GM12878 (cell line): ENCODE results near the gene SELENOM. TPM values are rescaled to one million over a fixed set of nuclear protein-coding genes. Genes with fewer than 3 reads are reported as not detected.

Experiments used
- ATAC-seq: fragments of 200-7000 bp; cut with Tn5 transposase; 3 replicates; pipeline ENCODE4 v1.9.1; 2020; ENCODE audit warnings: mild to moderate bottlenecking, moderate library complexity
- BruUV-seq: library from RNA; stranded (reverse); fragments of 400-500 nt; replicated peaks from 2 replicates; lab custom pipeline; 2021; lab: Mats Ljungman, UMichigan
- CTCF ChIA-PET: fragments of 300-600 bp; sonication (Branson Sonifier 250); formaldehyde crosslinking; extraction: SDS; loops from one replicate; lab custom pipeline; 2021; ENCODE audit warnings: inconsistent platforms; lab: Yijun Ruan, JAX
- POLR2A ChIA-PET: fragments of 350-600 bp; formaldehyde crosslinking; extraction: SDS; loops from one replicate; lab custom pipeline; 2021; ENCODE audit warnings: inconsistent platforms; lab: Charles Lee
- RAD21 ChIA-PET: fragments of 300-600 bp; sonication (Branson Sonifier 250); formaldehyde crosslinking; loops from one replicate; lab custom pipeline; 2023; ENCODE audit warnings: antibody characterized with exemption; ENCODE audit not compliant: unreplicated experiment; lab: Charles Lee
- SMC1A ChIA-PET: fragments of 300-600 bp; sonication (Branson Sonifier 250); formaldehyde crosslinking; loops from one replicate; lab custom pipeline; 2023; ENCODE audit not compliant: unreplicated experiment, uncharacterized antibody; lab: Charles Lee
- DNase-seq: peaks from one replicate; pipeline ENCODE4 v3.0.0-alpha.2; 2011; ENCODE audit warnings: low read depth, low spot score
- FAIRE-seq: peaks from 3 replicates; lab custom pipeline; 2011; peaks lifted over from hg19 to GRCh38; lab: Jason Lieb, UNC
- H2AFZ ChIP-seq: 2 replicates; pipeline ENCODE4 v1.6.0; 2011; ENCODE audit warnings: low read depth, low read length, control low read depth; ENCODE audit not compliant: control insufficient read depth
- H3K27ac ChIP-seq: 2 replicates; pipeline ENCODE4 v1.5.1; 2011; ENCODE audit warnings: control low read depth; ENCODE audit not compliant: control insufficient read depth, insufficient read depth
- H3K27me3 ChIP-seq, 2 experiments: replicated peaks in 1 of 2; 2 replicates each; pipeline versions ENCODE4 v1.6.0 to v1.6.1; 2011; ENCODE audit warnings: low read length in 1 of 2; ENCODE audit not compliant: control insufficient read depth in 2 of 2, insufficient read depth in 2 of 2
- H3K36me3 ChIP-seq, 2 experiments: 2 replicates each; pipeline ENCODE4 v1.5.1; 2011; ENCODE audit warnings: low read length in 1 of 2; ENCODE audit not compliant: control insufficient read depth in 2 of 2, insufficient read depth in 2 of 2
- H3K4me1 ChIP-seq: 2 replicates; pipeline ENCODE4 v1.6.1; 2011; ENCODE audit warnings: mild to moderate bottlenecking, low read length, moderate library complexity, mixed read lengths; ENCODE audit not compliant: control insufficient read depth, insufficient read depth
- H3K4me2 ChIP-seq: 2 replicates; pipeline ENCODE4 v1.6.0; 2011; ENCODE audit warnings: control low read depth; ENCODE audit not compliant: control insufficient read depth, insufficient read depth
- H3K4me3 ChIP-seq: fragments of 200-600 bp; sonication (generic); 2 replicates; pipeline ENCODE4 v1.5.1; 2016
- H3K79me2 ChIP-seq: 2 replicates; pipeline ENCODE4 v1.6.0; 2011; ENCODE audit warnings: low read length; ENCODE audit not compliant: control insufficient read depth, insufficient read depth
- H3K9ac ChIP-seq: 2 replicates; pipeline ENCODE4 v1.8.0; 2011; ENCODE audit warnings: low read length, control low read depth, mixed read lengths; ENCODE audit not compliant: control insufficient read depth, insufficient read depth
- H3K9me3 ChIP-seq: replicated peaks from 3 replicates; pipeline ENCODE4 v1.5.1; 2011; ENCODE audit warnings: mild to moderate bottlenecking, low read length; ENCODE audit not compliant: control insufficient read depth, insufficient read depth
- H4K20me1 ChIP-seq: 2 replicates; pipeline ENCODE4 v1.6.0; 2011; ENCODE audit not compliant: control insufficient read depth, insufficient read depth
- EED ChIP-seq: sonication (generic); IDR thresholded peaks from 2 replicates; pipeline ENCODE4 v1.6.1; 2016; ENCODE audit warnings: antibody characterized with exemption, low read depth
- HCFC1 ChIP-seq: fragments of 150-350 bp; IDR thresholded peaks from 2 replicates; pipeline ENCODE4 v1.6.1; 2014; ENCODE audit warnings: low read length
- IKZF1 ChIP-seq: fragments of 450-650 bp; conservative IDR thresholded peaks from 2 replicates; pipeline ENCODE4 v1.6.1; 2017; ENCODE audit warnings: antibody characterized with exemption, mild to moderate bottlenecking
- IKZF2 ChIP-seq, 2 experiments: fragments of 450-650 bp; IDR thresholded peaks; 2 replicates each; pipeline ENCODE4 v1.6.1; 2017; ENCODE audit warnings: mild to moderate bottlenecking in 2 of 2, moderate library complexity in 2 of 2
- IRF4 ChIP-seq: IDR thresholded peaks from 2 replicates; pipeline ENCODE4 v1.6.1; 2011; ENCODE audit warnings: low read depth, low read length
- KDM1A ChIP-seq: fragments of 200-600 bp; sonication (generic); IDR thresholded peaks from 2 replicates; pipeline ENCODE4 v1.6.1; 2016; ENCODE audit warnings: borderline replicate concordance
- NFXL1 ChIP-seq: fragments of 450-650 bp; IDR thresholded peaks from 2 replicates; pipeline ENCODE4 v1.6.1; 2017; ENCODE audit warnings: antibody characterized with exemption, mild to moderate bottlenecking, borderline replicate concordance
- SIN3A ChIP-seq: IDR thresholded peaks from 2 replicates; pipeline ENCODE4 v1.6.1; 2012; ENCODE audit warnings: low read depth, low read length, improper control_type of control experiment
- SREBF2 ChIP-seq: IDR thresholded peaks from 2 replicates; pipeline ENCODE4 v1.6.1; 2012; ENCODE audit warnings: mild to moderate bottlenecking, low read length
- ZBTB4 ChIP-seq: fragments of 450-650 bp; formaldehyde crosslinking; IDR thresholded peaks from 2 replicates; pipeline ENCODE4 v1.4.0; 2022; ENCODE audit warnings: mild to moderate bottlenecking, moderate library complexity
- ZNF24 ChIP-seq: fragments of 450-650 bp; IDR thresholded peaks from 2 replicates; pipeline ENCODE4 v1.6.1; 2017; ENCODE audit warnings: antibody characterized with exemption, mild to moderate bottlenecking
- ZNF274 ChIP-seq: IDR thresholded peaks from one replicate; pipeline ENCODE4 v1.8.0; 2011; ENCODE audit not compliant: insufficient read length, insufficient read depth
- ZSCAN29 ChIP-seq: fragments of 450-650 bp; IDR thresholded peaks from 2 replicates; pipeline ENCODE4 v1.6.1; 2017; ENCODE audit warnings: mild to moderate bottlenecking, moderate library complexity
- WGBS: methylation state at CpG from one replicate; pipeline ENCODE4 v1.1.6; 2016; ENCODE audit warnings: low lambda C conversion rate; ENCODE audit not compliant: insufficient replicate concordance, insufficient coverage; ENCODE audit errors: missing lambda C conversion rate; 5-methylcytosine and 5-hydroxymethylcytosine counted together
- in situ Hi-C: fragments of 300-500 bp; cut with MboI; formaldehyde crosslinking; loops from 9 replicates; pipeline ENCODE4 v1.14.3; 2018; ENCODE audit warnings: mixed read lengths
- intact Hi-C: fragments of 100-400 bp; cut with micrococcal nuclease; formaldehyde crosslinking; loops from one replicate; pipeline ENCODE4 v1.14.2; 2022; ENCODE audit not compliant: unreplicated experiment
- polyA plus RNA-seq, 11 experiments: library from polyadenylated mRNA; depleted of rRNA in 4 of 11; unstranded in 6 of 11; stranded (reverse) in 5 of 11; fragments of >200 nt; fragmentation: Nextera tagmentation in 4 of 11; fragmentation: Illumina TruSeq in 1 of 11; extraction: Ambion mirVana in 4 of 11; extraction: Trizol in 1 of 11; gene quantifications; 1 replicate in 1 of 11; 2 replicates in 10 of 11; pipeline versions ENCODE4 v1.2.1 to v1.2.3, GENCODE V29; 2011 to 2016; ENCODE audit warnings: inconsistent platforms in 2 of 11, missing spikeins in 2 of 11, low read depth in 1 of 11
- total RNA-seq, 4 experiments: library from RNA; depleted of rRNA in 3 of 4; stranded (reverse); fragments of >200 nt in 3 of 4; fragmentation: Illumina TruSeq in 1 of 4; extraction: Trizol in 1 of 4; gene quantifications; 2 replicates each; pipeline versions ENCODE4 v1.2.1 to v1.2.3, GENCODE V29; 2013 to 2021
- TF ChIP-seq, protein P1 (sequence below): IDR thresholded peaks from 2 replicates; pipeline ENCODE4 v1.6.1; 2011; ENCODE audit warnings: low read depth, mild to moderate bottlenecking, low read length, moderate library complexity, borderline replicate concordance; ENCODE audit errors: extremely low read depth
- TF ChIP-seq, protein P2 (sequence below): fragments of 450-650 bp; conservative IDR thresholded peaks from 2 replicates; pipeline ENCODE4 v1.6.1; 2017; ENCODE audit warnings: mild to moderate bottlenecking, moderate library complexity

The SELENOM gene
- total and polyA plus RNA-seq, 10 of the 15 experiments (the other 5 are each of a cell fraction or from before 2014, with no cell fraction given) = 0.80 to 8.3 (median 2.0) TPM

- Histone ChIP-seq H3K4me1 (no peaks in the 10 kb centered on the region), H2AFZ (no peak overlapping the region), H3K27ac (no peak overlapping the region), H3K27me3 (no peaks in the 10 kb centered on the region; a peak in 1 of 4 replicates), H3K9me3 (no peaks in the 10 kb centered on the region), H3K36me3 (no peaks in the 10 kb centered on the region), H3K4me3 (no peak overlapping the region), H4K20me1 (no peaks in the 10 kb centered on the region), H3K9ac (no peak overlapping the region), H3K4me2 (no peak overlapping the region), H3K79me2 (no peaks in the 10 kb centered on the region)
- POLR2A ChIA-PET = no interaction called here
- SMC1A ChIA-PET = no interaction called here
- in situ Hi-C loops = no loop called here
- DNase-seq (no peak), ATAC-seq (no peak), FAIRE-seq (no peak)
- WGBS = 22% methylated on average over 10 of the region's 10 CpGs
- CTCF ChIA-PET = interaction anchor here (1.4 kb wide), 1 partner anchor 29 kb away, joined by 6 read pairs; no protein-coding TSS in a partner anchor
- intact Hi-C loops = no loop called here
- TF ChIP-seq, protein P1, sequence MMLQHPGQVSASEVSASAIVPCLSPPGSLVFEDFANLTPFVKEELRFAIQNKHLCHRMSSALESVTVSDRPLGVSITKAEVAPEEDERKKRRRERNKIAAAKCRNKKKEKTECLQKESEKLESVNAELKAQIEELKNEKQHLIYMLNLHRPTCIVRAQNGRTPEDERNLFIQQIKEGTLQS = no peak
- no peak for TF ChIP-seq EED
- BruUV-seq = no TSS peak
- RAD21 ChIA-PET = no interaction called here
Measured at GRCh38 chr22:31137721-31138120, 30.4 kb upstream of the SELENOM start.

GRCh38 chr22:31136711-31137110, 29.3 kb upstream of the SELENOM start:
- POLR2A ChIA-PET = no interaction called here
- no peaks in the 10 kb centered on the region for H3K36me3 ChIP-seq
- no peaks in the 10 kb centered on the region for H3K79me2 ChIP-seq
- CTCF ChIA-PET = no interaction called here
- SMC1A ChIA-PET = no interaction called here
- H3K27me3 ChIP-seq = no peaks in the 10 kb centered on the region
- FAIRE-seq (no peak), ATAC-seq (no peak), DNase-seq (no peak)
- RAD21 ChIA-PET = no interaction called here
- WGBS = 56% methylated on average over 16 of the region's 16 CpGs
- no TSS peak for BruUV-seq
- no peak overlapping the region for H3K4me3 ChIP-seq
- H3K9ac ChIP-seq = no peak overlapping the region
- H3K4me2 ChIP-seq = no peak overlapping the region
- intact Hi-C loops = no loop called here
- H3K9me3 ChIP-seq = no peaks in the 10 kb centered on the region
- no peak overlapping the region for H2AFZ ChIP-seq
- no peak overlapping the region for H3K27ac ChIP-seq
- in situ Hi-C loops = no loop called here
- no peaks in the 10 kb centered on the region for H4K20me1 ChIP-seq
- no peaks in the 10 kb centered on the region for H3K4me1 ChIP-seq
- TF ChIP-seq ZNF24 (no peak), SREBF2 (no peak), KDM1A (no peak), ZNF274 (no peak), ZBTB4 (CRISPR knock-in tag) (no peak), IRF4 (no peak), IKZF1 (no peak), NFXL1 (no peak), IKZF2 (IDR thresholded peaks at IDR 0.05) (no peak), ZSCAN29 (no peak), SIN3A (no peak), HCFC1 (no peak)
- TF ChIP-seq, protein P2, sequence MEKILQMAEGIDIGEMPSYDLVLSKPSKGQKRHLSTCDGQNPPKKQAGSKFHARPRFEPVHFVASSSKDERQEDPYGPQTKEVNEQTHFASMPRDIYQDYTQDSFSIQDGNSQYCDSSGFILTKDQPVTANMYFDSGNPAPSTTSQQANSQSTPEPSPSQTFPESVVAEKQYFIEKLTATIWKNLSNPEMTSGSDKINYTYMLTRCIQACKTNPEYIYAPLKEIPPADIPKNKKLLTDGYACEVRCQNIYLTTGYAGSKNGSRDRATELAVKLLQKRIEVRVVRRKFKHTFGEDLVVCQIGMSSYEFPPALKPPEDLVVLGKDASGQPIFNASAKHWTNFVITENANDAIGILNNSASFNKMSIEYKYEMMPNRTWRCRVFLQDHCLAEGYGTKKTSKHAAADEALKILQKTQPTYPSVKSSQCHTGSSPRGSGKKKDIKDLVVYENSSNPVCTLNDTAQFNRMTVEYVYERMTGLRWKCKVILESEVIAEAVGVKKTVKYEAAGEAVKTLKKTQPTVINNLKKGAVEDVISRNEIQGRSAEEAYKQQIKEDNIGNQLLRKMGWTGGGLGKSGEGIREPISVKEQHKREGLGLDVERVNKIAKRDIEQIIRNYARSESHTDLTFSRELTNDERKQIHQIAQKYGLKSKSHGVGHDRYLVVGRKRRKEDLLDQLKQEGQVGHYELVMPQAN = no peak
